GM12878 (cell line): Measurements from ENCODE around the gene ANTKMT.

ENCODE experiments used
- CTCF ChIP-seq, 3 experiments: IDR thresholded peaks in 2 of 3; conservative IDR thresholded peaks in 1 of 3; 2 replicates each; pipeline ENCODE4 v1.5.1; 2011; ENCODE audit warnings: low read depth in 3 of 3, low read length in 3 of 3, mild to moderate bottlenecking in 3 of 3, control low read depth in 2 of 3, moderate library complexity in 2 of 3, inconsistent platforms in 1 of 3, mixed read lengths in 1 of 3; ENCODE audit not compliant: control insufficient read depth in 2 of 3, insufficient read depth in 1 of 3; ENCODE audit errors: extremely low read depth in 1 of 3
- RELA ChIP-seq: fragments of 450-650 bp; IDR thresholded peaks from 2 replicates; pipeline ENCODE4 v1.8.0; 2014; ENCODE audit warnings: borderline replicate concordance; ENCODE audit not compliant: partially characterized antibody
- ZNF24 ChIP-seq: fragments of 450-650 bp; IDR thresholded peaks from 2 replicates; pipeline ENCODE4 v1.6.1; 2017; ENCODE audit warnings: antibody characterized with exemption, mild to moderate bottlenecking

- TF ChIP-seq ZNF24, result no peak
- no peak for TF ChIP-seq CTCF (IDR thresholded peaks at IDR 0.05 in 2 of 3, conservative IDR thresholded peaks at IDR 0.05 in 1 of 3; ENCODE audit: control insufficient read depth in 2 of 3, extremely low read depth in 1 of 3, insufficient read depth in 1 of 3, low read depth in 3 of 3, low read length in 3 of 3)
- TF ChIP-seq RELA, result no peak
Observed at GRCh38 chr16:687499-687898, 33.4 kb upstream of the ANTKMT start.
